SK-N-SH (cell line): Measurements from ENCODE around the gene WASF2. TPM values are rescaled to one million over a fixed set of nuclear protein-coding genes. Genes with fewer than 3 reads are reported as not detected.

ENCODE experiments used
- GATA2 ChIP-seq: sonication (generic); formaldehyde crosslinking; IDR thresholded peaks from 2 replicates; pipeline ENCODE4 v1.5.0; 2020; ENCODE audit warnings: mild to moderate bottlenecking, missing genetic modification reagents
- POLR2AphosphoS5 ChIP-seq: IDR thresholded peaks from 2 replicates; pipeline ENCODE4 v1.6.1; 2012; ENCODE audit warnings: low read depth, low read length
- SIN3A ChIP-seq: IDR thresholded peaks from 2 replicates; pipeline ENCODE4 v1.6.1; 2012; ENCODE audit warnings: low read depth, mild to moderate bottlenecking, low read length, moderate library complexity, borderline replicate concordance
- SMC3 ChIP-seq: IDR thresholded peaks from 2 replicates; pipeline ENCODE4 v1.6.1; 2012; ENCODE audit warnings: low read depth, low read length, improper control_type of control experiment
- TAF1 ChIP-seq: IDR thresholded peaks from 2 replicates; pipeline ENCODE4 v1.6.1; 2012; ENCODE audit warnings: low read depth, mild to moderate bottlenecking, low read length, moderate library complexity, borderline replicate concordance
- TCF12 ChIP-seq: IDR thresholded peaks from 2 replicates; pipeline ENCODE4 v1.4.0; 2012
- polyA plus RNA-seq, 3 experiments: library from polyadenylated mRNA; depleted of rRNA; stranded (reverse); fragments of >200 nt; gene quantifications; 2 replicates each; pipeline ENCODE4 v1.2.3, GENCODE V29; 2012
- TF ChIP-seq, protein P1 (sequence below): fragments of 150-350 bp; IDR thresholded peaks from 2 replicates; pipeline ENCODE4 v1.6.1; 2017; ENCODE audit warnings: antibody characterized with exemption, low read length, low read depth, borderline replicate concordance

WASF2 gene
- polyA plus RNA-seq, 1 of the 3 experiments (the other 2 are of a cell fraction), result 27.1 TPM

DNA sequence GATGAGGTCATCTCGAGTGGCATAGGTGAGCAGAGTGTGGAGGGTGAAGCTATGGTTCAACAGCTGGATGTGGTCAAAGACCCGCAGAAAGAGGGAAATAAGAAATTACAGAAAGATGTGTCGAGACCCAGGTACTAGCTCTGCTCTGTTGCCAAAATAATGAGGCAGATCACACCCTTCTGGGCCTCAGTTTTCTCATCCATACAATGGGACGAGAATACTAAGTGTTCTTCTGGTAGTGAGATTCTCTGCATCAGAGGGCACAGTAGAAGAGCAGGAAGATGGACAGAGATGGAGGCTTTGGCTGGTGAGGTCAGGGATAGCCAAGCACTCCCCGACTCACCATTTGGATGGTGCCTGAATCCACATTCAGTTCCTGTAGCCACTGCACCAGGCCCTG is 134.3 kb downstream of the WASF2 start (continued):
- TF ChIP-seq, protein P1, sequence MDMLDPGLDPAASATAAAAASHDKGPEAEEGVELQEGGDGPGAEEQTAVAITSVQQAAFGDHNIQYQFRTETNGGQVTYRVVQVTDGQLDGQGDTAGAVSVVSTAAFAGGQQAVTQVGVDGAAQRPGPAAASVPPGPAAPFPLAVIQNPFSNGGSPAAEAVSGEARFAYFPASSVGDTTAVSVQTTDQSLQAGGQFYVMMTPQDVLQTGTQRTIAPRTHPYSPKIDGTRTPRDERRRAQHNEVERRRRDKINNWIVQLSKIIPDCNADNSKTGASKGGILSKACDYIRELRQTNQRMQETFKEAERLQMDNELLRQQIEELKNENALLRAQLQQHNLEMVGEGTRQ, result no peak
- TF ChIP-seq SIN3A (no peak), TCF12 (no peak), TAF1 (no peak), GATA2 (CRISPR knock-in tag) (no peak), SMC3 (no peak), POLR2AphosphoS5 (no peak)

Other genes with a start within 250 kb of the WASF2 start
- gene TMEM222, start 168.0 kb downstream of the WASF2 start, polyA plus RNA-seq (2012; rRNA removed), result 51.7 and 52.0 TPM in 2 replicates
- gene SYTL1, start 148.1 kb downstream of the WASF2 start, polyA plus RNA-seq (2012; rRNA removed), result 2.0 and 3.0 TPM in 2 replicates
- 14.5 and 17.3 TPM in 2 replicates for gene MAP3K6, start 123.2 kb downstream of the WASF2 start, polyA plus RNA-seq (2012; rRNA removed)
- gene FCN3, start 115.3 kb downstream of the WASF2 start, polyA plus RNA-seq (2012; rRNA removed), result not detected in 2 replicates
- 0.05 TPM in 2 replicates for gene CD164L2, start 106.8 kb downstream of the WASF2 start, polyA plus RNA-seq (2012; rRNA removed)
- gene GPR3, start 97.5 kb downstream of the WASF2 start, polyA plus RNA-seq (2012; rRNA removed), result 5.8 and 6.0 TPM in 2 replicates
- 3.1 and 8.5 TPM in 2 replicates for gene AHDC1, start 114.0 kb upstream of the WASF2 start, polyA plus RNA-seq (2012; rRNA removed)
- not detected in 2 replicates for gene FGR, start 145.0 kb upstream of the WASF2 start, polyA plus RNA-seq (2012; rRNA removed)
- gene IFI6, start 182.0 kb upstream of the WASF2 start, polyA plus RNA-seq (2012; rRNA removed), result 29.0 and 35.6 TPM in 2 replicates
- 2.9 and 4.2 TPM in 2 replicates for gene FAM76A, start 235.8 kb upstream of the WASF2 start, polyA plus RNA-seq (2012; rRNA removed)